HG02610 (cell line): ENCODE results near the gene SCRN1.

Experiments used
- ATAC-seq: cut with Tn5 transposase; IDR thresholded peaks from one replicate; pipeline ENCODE4 v1.9.1; 2021; ENCODE audit warnings: mild to moderate bottlenecking, moderate library complexity; ENCODE audit not compliant: unreplicated experiment

The SCRN1 gene, protein sequence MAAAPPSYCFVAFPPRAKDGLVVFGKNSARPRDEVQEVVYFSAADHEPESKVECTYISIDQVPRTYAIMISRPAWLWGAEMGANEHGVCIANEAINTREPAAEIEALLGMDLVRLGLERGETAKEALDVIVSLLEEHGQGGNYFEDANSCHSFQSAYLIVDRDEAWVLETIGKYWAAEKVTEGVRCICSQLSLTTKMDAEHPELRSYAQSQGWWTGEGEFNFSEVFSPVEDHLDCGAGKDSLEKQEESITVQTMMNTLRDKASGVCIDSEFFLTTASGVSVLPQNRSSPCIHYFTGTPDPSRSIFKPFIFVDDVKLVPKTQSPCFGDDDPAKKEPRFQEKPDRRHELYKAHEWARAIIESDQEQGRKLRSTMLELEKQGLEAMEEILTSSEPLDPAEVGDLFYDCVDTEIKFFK

DNA sequence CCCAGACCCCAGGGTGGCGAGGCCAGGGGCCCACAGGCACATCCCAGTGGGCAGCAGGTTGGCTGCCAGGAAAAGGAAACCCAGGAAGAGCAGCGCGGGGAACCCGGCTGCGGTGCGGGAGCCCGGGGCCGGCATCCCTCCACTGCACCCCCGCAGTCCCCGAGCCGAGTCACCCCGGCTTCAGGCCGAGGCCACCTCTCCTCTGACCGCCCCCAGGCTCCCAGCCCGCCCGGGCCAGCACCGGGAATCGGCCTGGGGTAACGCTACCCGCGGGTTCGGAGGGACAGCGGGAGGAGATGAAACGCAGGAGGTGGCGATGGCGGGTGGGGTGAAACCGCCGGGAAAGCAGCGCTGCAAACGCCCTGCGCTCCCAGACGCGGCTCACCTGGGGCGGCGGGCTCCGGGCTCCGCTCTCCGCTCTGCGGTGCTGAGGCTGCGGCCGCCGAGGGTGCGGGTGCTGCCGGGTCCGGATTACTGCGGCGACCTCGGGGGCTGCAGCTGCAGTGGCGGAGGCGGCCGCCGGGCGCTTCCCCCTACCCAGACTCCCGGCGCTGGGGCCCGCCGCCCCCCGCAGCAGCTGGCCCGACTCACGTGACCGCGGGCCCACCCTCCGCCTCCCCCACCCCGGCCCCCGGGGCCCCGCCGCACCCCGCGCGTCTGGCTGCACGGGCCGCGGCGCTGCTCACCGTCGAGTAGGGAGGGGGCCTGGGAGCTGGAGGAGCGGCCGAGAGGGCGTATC, at the start of gene SCRN1:
Gene SCRN1, minus strand, starts transcription at position 545 of the 739 bp plus-strand sequence. CDS start 20,734 bp downstream, outside the sequence.
- ATAC-seq = no peak

- no peak for ATAC-seq
Observed at GRCh38 chr7:30038196-30038980, 48.8 kb upstream of the SCRN1 start.

DNA sequence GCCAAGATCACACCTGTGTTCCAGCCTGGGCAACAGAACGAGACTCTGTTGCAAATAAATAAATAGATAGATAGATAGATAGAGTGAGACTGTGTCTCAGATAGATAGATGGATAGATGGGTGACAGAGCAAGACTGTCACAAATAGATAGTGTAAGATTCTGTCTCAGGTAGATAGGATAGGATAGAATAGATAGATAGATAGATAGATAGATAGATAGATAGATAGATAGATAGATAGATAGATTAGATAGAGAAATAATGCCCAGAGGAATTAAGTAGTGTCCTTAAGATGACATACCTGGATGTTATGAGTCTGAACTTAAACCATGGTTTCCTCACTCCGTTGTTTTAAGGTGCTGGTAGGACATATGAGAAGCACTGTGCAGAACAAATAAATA, 46.6 kb upstream of the SCRN1 start:
- ATAC-seq = no peak

- ATAC-seq = no peak
Observed at GRCh38 chr7:30034501-30034900, 44.9 kb upstream of the SCRN1 start.

DNA sequence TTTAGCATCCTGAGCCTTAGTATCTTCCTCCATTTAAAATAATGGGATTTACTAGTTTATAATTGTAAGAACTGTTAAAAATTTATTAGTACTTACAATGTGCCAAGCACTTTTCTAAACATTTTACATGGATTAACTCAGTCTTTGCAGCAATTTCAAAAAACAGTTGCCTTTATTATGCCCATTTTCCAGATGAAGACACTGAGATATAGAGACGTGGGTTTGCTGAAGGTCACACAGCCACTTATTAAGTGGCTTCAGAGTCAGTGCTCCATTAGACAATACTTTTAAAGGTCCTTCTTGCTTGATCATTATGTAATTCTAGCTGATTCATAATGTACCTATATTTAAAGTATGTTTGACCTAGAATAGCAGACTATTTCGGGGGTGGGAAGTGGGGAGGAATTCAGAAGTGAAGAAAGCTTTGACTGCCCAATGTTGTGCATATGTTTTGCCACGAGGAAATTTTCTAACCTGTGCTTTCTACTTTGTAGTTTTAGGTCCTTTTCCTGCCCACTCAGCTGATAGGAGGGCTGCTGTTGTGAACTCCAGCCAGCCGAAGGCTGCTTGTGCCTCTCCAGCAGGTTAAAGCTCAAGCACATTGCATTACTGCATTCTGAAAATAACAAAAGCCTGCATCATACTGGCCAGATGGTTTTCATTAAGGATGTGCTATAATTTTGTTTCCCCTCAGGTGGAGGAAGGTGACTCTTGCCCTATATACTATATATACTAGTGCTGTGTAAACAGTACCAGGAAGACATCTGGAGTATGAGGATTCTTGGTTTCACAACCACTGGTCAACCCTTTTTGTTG, 42.9 kb upstream of the SCRN1 start:
- no peak for ATAC-seq

DNA sequence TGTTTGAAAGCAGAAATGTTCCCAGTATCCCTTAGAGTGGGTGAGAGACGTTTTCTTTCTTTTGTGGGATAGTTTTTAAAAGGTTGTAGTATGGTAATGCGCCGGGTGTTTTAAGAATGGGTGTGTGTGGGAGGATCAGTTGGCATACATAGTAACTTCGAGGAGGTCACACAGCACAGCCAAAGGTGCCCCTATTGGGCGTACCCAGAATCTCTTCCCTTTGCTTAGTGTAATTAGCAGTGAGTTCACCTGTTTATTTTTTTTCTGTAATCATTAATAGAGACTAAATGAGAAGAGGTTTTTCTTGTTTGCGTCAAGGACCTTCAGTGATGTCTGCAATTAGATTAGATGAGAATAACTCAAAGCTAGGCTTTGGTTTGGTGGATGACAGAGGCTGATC, 40.1 kb upstream of the SCRN1 start:
- no peak for ATAC-seq

DNA sequence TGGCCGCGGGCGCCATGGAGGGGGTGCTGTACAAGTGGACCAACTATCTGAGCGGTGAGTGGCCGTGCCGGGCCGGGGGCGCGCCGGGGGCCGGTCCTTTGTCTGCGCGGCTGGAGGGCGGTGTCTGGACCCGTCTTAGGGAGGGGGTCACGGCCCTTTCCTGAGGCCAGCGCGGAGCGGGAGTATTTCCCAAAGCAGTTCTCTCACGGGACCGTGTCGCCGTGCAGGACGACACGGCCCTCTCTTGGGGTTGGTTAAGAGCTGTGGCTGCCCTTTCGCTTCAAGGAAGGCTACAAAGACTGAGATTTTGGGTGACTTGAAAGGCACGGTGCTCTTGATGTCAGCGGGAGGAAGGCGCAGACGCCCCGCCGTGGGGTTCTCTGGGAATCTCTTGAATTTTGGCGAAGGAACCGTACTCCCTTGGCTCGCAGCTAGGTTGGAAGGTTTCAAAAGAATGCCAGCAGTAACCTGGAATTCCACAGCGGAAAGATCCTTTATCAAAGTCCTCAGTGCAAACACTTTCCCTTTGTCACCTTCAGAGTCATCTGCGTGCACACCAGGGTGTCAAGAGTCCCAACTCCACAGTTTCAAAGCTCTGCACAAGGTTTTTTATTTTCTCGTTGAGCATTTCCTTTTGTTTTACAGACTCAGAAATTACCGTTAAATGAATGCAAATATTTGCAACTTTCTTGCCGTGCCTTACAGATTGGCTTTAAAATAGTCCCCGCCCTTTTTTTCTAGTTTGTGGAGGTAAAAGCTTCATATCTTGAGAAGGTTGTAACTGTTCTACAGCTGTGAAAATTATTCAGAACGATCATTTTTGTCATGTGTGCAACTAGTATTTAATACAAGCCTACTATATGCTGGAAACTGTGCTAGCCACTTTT, 39.4 kb upstream of the SCRN1 start:
- ATAC-seq = peak; percentile 12

DNA sequence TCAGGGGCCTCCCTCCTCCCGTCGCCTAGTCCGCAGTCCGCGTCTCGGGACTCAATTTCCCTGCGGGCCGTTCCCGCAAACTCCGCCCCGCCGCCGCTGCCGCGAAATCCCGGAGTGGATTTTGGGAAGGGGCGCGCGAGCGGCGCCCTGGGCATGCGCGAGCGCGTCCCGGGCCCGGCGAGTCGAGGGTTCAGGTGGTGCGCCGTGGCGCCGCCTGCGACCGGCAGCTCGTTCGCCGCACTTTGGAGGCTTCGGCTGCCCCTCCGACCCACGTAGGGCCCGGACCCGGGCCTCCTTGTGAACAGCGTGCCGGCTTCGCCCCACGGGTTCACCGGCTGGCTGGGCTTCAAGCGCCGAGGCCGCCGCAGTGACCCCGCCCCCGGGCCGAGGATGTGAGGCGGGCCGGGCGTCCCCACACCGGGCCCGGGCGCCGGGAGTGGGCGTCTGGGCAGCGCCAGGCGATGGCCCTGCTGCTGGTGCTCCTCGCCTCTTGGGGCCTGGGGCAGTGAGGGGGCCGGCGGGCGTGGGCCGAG, 38.7 kb upstream of the SCRN1 start, which contains the start of gene PLEKHA8:
Gene PLEKHA8, plus strand, starts transcription at position 197 of the 533 bp plus-strand sequence. CDS start 351 bp downstream, outside the sequence.
- peak; percentile 43 for ATAC-seq

GRCh38 chr7:30027740-30028215, 38.2 kb upstream of the SCRN1 start:
- ATAC-seq = peak; percentile 0

DNA sequence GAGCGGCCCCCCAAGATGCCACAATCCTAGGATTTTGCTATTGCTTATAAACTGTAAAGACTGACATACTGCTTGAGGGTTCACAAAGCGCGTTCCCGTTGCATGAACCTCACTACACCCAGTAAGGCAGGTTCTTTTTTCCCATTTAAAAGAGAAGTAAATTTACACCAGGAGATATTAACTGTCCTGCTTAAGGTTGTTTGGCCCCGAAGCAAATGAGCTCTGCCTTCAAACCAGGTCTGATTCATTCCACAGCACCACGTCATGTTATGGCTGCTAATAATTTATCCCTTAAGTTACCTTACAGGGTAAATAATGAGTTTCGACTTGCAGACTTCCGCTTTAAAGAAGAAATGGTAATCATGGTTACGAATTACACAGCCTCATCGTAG, 37.5 kb upstream of the SCRN1 start:
- no peak for ATAC-seq

- peak; percentile 85 for ATAC-seq
Observed at GRCh38 chr7:30026229-30027064, 36.8 kb upstream of the SCRN1 start, which contains the start of gene FKBP14. Gene FKBP14 (minus strand): TSS chr7:30026702. CDS start chr7:30026508, 194 bp downstream.

- ATAC-seq = no peak
Observed at GRCh38 chr7:30023524-30023923, 33.9 kb upstream of the SCRN1 start.

DNA sequence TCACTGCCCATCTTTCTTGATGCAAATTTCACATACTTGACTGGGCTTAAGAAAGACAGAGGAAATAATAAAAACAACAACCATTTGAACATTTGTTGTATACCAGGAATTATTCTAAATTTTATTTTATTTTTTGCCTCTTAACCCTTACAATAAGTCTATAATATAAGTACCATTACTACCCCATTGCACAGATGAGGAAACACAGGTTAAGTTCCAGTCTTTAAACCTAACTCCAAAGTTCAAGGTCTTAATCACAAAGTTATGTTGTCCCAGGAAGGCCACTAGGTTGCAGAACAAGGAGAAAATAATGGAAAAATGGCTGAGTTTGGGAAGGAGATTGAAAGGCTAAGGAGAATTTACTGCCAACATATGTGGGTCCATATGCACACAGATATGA, 33.4 kb upstream of the SCRN1 start:
- ATAC-seq = no peak

- ATAC-seq = no peak
Observed at GRCh38 chr7:30020535-30020934, 30.9 kb upstream of the SCRN1 start.

- no peak for ATAC-seq
Observed at GRCh38 chr7:30019960-30020359, 30.4 kb upstream of the SCRN1 start.

- no peak for ATAC-seq
Observed at GRCh38 chr7:30019387-30019786, 29.8 kb upstream of the SCRN1 start.

- no peak for ATAC-seq
Observed at GRCh38 chr7:30018451-30018850, 28.9 kb upstream of the SCRN1 start.

- no peak for ATAC-seq
Observed at GRCh38 chr7:30012757-30013156, 23.2 kb upstream of the SCRN1 start.
